ENCODE data around the gene VGLL3. TPM values are rescaled to one million over a fixed set of nuclear protein-coding genes. Genes with fewer than 3 reads are reported as not detected.

Gene VGLL3
- total and polyA plus RNA-seq, 2 experiments from 2014 or later: 1.4 to 7.3 TPM

DNA sequence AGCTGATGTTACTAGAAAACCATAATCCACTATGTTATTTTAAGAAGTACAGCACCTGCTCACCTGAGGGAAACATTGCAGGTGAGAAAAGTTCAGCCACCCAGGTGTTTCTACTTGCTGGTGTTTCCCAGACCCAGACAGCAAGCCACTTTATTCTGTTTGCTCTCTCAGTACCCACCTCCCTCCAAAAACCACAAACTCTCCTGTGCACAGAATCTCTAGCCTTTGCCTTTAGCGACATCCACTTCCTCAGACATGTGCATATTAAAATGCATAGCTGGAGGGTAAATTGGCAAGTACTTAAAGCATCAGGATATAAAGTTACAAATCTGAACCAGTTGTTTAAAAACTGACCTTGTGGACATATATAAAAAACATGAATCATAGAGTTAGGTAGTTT lies 36.7 kb downstream of the VGLL3 start (continued):
- TF ChIP-seq, protein P1, sequence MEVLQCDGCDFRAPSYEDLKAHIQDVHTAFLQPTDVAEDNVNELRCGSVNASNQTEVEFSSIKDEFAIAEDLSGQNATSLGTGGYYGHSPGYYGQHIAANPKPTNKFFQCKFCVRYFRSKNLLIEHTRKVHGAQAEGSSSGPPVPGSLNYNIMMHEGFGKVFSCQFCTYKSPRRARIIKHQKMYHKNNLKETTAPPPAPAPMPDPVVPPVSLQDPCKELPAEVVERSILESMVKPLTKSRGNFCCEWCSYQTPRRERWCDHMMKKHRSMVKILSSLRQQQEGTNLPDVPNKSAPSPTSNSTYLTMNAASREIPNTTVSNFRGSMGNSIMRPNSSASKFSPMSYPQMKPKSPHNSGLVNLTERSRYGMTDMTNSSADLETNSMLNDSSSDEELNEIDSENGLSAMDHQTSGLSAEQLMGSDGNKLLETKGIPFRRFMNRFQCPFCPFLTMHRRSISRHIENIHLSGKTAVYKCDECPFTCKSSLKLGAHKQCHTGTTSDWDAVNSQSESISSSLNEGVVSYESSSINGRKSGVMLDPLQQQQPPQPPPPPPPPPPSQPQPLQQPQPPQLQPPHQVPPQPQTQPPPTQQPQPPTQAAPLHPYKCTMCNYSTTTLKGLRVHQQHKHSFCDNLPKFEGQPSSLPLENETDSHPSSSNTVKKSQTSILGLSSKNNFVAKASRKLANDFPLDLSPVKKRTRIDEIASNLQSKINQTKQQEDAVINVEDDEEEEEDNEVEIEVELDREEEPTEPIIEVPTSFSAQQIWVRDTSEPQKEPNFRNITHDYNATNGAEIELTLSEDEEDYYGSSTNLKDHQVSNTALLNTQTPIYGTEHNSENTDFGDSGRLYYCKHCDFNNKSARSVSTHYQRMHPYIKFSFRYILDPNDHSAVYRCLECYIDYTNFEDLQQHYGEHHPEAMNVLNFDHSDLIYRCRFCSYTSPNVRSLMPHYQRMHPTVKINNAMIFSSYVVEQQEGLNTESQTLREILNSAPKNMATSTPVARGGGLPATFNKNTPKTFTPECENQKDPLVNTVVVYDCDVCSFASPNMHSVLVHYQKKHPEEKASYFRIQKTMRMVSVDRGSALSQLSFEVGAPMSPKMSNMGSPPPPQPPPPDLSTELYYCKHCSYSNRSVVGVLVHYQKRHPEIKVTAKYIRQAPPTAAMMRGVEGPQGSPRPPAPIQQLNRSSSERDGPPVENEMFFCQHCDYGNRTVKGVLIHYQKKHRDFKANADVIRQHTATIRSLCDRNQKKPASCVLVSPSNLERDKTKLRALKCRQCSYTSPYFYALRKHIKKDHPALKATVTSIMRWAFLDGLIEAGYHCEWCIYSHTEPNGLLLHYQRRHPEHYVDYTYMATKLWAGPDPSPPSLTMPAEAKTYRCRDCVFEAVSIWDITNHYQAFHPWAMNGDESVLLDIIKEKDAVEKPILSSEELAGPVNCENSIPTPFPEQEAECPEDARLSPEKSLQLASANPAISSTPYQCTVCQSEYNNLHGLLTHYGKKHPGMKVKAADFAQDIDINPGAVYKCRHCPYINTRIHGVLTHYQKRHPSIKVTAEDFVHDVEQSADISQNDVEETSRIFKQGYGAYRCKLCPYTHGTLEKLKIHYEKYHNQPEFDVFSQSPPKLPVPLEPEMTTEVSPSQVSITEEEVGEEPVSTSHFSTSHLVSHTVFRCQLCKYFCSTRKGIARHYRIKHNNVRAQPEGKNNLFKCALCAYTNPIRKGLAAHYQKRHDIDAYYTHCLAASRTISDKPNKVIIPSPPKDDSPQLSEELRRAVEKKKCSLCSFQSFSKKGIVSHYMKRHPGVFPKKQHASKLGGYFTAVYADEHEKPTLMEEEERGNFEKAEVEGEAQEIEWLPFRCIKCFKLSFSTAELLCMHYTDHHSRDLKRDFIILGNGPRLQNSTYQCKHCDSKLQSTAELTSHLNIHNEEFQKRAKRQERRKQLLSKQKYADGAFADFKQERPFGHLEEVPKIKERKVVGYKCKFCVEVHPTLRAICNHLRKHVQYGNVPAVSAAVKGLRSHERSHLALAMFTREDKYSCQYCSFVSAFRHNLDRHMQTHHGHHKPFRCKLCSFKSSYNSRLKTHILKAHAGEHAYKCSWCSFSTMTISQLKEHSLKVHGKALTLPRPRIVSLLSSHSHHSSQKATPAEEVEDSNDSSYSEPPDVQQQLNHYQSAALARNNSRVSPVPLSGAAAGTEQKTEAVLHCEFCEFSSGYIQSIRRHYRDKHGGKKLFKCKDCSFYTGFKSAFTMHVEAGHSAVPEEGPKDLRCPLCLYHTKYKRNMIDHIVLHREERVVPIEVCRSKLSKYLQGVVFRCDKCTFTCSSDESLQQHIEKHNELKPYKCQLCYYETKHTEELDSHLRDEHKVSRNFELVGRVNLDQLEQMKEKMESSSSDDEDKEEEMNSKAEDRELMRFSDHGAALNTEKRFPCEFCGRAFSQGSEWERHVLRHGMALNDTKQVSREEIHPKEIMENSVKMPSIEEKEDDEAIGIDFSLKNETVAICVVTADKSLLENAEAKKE (CRISPR knock-in tag; IDR thresholded peaks at IDR 0.05): no peak
- TF ChIP-seq, protein P2, sequence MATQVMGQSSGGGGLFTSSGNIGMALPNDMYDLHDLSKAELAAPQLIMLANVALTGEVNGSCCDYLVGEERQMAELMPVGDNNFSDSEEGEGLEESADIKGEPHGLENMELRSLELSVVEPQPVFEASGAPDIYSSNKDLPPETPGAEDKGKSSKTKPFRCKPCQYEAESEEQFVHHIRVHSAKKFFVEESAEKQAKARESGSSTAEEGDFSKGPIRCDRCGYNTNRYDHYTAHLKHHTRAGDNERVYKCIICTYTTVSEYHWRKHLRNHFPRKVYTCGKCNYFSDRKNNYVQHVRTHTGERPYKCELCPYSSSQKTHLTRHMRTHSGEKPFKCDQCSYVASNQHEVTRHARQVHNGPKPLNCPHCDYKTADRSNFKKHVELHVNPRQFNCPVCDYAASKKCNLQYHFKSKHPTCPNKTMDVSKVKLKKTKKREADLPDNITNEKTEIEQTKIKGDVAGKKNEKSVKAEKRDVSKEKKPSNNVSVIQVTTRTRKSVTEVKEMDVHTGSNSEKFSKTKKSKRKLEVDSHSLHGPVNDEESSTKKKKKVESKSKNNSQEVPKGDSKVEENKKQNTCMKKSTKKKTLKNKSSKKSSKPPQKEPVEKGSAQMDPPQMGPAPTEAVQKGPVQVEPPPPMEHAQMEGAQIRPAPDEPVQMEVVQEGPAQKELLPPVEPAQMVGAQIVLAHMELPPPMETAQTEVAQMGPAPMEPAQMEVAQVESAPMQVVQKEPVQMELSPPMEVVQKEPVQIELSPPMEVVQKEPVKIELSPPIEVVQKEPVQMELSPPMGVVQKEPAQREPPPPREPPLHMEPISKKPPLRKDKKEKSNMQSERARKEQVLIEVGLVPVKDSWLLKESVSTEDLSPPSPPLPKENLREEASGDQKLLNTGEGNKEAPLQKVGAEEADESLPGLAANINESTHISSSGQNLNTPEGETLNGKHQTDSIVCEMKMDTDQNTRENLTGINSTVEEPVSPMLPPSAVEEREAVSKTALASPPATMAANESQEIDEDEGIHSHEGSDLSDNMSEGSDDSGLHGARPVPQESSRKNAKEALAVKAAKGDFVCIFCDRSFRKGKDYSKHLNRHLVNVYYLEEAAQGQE (IDR thresholded peaks at IDR 0.05; ENCODE audit: unreplicated experiment): no peak

DNA sequence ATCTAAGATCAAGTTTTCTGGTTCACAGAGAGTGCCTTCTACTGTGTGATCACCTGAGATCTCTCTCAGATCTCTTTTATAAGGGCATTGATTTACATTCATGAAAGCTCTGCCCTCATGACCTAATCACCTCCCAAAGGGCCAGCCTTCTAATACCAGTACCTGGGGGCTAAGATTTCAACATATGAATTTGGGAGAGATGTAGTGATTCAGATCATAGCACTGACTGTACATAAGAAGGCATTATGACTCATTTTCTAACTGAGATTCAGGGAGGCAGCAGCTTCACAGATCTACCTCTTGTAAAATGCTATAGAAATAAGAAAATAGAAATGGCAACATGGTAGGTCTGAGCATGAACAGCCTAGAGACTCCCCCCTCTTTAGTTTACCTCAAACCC lies 39.6 kb downstream of the VGLL3 start:
- H2AFZ ChIP-seq: no peak overlapping the region
- Mint-ChIP-seq H3K4me3 (no peak overlapping the region), H3K27ac (no peak overlapping the region), H3K4me1 (peaks cover 28% of the 10 kb centered on the region), H3K27me3 (ENCODE audit: insufficient read depth, low read depth, poor library complexity) (no peaks in the 10 kb centered on the region), H3K36me3 (ENCODE audit: low read depth) (no peaks in the 10 kb centered on the region), H3K9me3 (no peaks in the 10 kb centered on the region)
- DNase-seq (ENCODE audit: low spot score) (no peak), ATAC-seq (no peak)
- H3K27ac ChIP-seq (ENCODE audit: low read depth): no peak overlapping the region
- H4K20me1 ChIP-seq (replicated peaks; ENCODE audit: insufficient read depth): no peaks in the 10 kb centered on the region
- H3K4me2 ChIP-seq: no peak overlapping the region
- peaks cover 15% of the 10 kb centered on the region for H3K4me1 ChIP-seq (ENCODE audit: insufficient read depth)
- H3K9me2 ChIP-seq (ENCODE audit: insufficient read depth): no peaks in the 10 kb centered on the region
- no peaks in the 10 kb centered on the region for H3K79me2 ChIP-seq (replicated peaks; ENCODE audit: insufficient read depth)
- no peaks in the 10 kb centered on the region for H3K27me3 ChIP-seq (ENCODE audit: insufficient read depth)
- H3F3A ChIP-seq (replicated peaks; ENCODE audit: low read depth): no peaks in the 10 kb centered on the region
- no peak overlapping the region for H3K4me3 ChIP-seq
- no peaks in the 10 kb centered on the region for H3K36me3 ChIP-seq (ENCODE audit: insufficient read depth)
- no peak for TF ChIP-seq ZNF331 (CRISPR knock-in tag; IDR thresholded peaks at IDR 0.05; ENCODE audit: low read depth)
- TF ChIP-seq JUNB (IDR thresholded peaks at IDR 0.05; ENCODE audit: unreplicated experiment): no peak
- TF ChIP-seq, protein P3, sequence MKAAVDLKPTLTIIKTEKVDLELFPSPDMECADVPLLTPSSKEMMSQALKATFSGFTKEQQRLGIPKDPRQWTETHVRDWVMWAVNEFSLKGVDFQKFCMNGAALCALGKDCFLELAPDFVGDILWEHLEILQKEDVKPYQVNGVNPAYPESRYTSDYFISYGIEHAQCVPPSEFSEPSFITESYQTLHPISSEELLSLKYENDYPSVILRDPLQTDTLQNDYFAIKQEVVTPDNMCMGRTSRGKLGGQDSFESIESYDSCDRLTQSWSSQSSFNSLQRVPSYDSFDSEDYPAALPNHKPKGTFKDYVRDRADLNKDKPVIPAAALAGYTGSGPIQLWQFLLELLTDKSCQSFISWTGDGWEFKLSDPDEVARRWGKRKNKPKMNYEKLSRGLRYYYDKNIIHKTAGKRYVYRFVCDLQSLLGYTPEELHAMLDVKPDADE (IDR thresholded peaks at IDR 0.05): no peak
- TF ChIP-seq, protein P4, sequence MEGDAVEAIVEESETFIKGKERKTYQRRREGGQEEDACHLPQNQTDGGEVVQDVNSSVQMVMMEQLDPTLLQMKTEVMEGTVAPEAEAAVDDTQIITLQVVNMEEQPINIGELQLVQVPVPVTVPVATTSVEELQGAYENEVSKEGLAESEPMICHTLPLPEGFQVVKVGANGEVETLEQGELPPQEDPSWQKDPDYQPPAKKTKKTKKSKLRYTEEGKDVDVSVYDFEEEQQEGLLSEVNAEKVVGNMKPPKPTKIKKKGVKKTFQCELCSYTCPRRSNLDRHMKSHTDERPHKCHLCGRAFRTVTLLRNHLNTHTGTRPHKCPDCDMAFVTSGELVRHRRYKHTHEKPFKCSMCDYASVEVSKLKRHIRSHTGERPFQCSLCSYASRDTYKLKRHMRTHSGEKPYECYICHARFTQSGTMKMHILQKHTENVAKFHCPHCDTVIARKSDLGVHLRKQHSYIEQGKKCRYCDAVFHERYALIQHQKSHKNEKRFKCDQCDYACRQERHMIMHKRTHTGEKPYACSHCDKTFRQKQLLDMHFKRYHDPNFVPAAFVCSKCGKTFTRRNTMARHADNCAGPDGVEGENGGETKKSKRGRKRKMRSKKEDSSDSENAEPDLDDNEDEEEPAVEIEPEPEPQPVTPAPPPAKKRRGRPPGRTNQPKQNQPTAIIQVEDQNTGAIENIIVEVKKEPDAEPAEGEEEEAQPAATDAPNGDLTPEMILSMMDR (conservative IDR thresholded peaks at IDR 0.05; ENCODE audit: low read depth in 2 of 2): no peak
- TF ChIP-seq CREB1 (CRISPR knock-in tag; IDR thresholded peaks at IDR 0.05; ENCODE audit: low read depth): no peak
- no peak for TF ChIP-seq ZNF114 (CRISPR knock-in tag; IDR thresholded peaks at IDR 0.05)
- TF ChIP-seq, protein P2 (IDR thresholded peaks at IDR 0.05; ENCODE audit: unreplicated experiment): no peak
- no peak for TF ChIP-seq EZH2phosphoT487 (IDR thresholded peaks at IDR 0.05; ENCODE audit: unreplicated experiment)

Measured in GM23338 (cell line).